GM18502 (cell line): ENCODE data around the gene TAC4.

Experiments
- ATAC-seq: cut with Tn5 transposase; IDR thresholded peaks from one replicate; pipeline ENCODE4 v1.9.1; 2021; ENCODE audit warnings: mild to moderate bottlenecking; ENCODE audit not compliant: unreplicated experiment, poor library complexity

TAC4 gene

DNA sequence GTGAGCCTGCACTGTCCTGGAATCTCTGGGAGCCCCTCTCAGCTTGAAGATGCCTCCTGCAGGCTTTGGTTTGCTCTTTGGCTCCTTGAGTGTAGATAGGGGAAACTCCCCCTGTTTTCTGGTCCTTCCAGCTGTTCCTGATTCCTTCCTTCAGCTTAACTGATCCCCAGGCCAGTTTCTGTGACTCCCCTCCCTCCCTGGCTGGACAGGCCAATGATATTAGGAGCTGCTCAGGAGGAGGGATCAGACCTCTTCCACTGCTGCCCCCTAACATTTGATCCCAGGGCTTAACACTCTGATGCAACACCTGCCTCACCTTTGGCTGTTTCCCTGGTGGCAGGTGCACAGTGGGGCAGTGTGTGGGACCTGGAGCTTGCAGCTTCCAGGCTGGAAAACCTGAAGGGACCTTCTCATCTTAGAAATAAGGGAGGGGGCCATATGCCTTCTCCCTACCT lies at the start of gene TAC4:
Gene TAC4, minus strand, starts transcription at position 51 of the 455 bp plus-strand sequence. CDS start 52 bp downstream, outside the sequence.
- ATAC-seq: no peak

GRCh38 chr17:49896860-49897259 lies 49.0 kb upstream of the TAC4 start:
- ATAC-seq: no peak

DNA sequence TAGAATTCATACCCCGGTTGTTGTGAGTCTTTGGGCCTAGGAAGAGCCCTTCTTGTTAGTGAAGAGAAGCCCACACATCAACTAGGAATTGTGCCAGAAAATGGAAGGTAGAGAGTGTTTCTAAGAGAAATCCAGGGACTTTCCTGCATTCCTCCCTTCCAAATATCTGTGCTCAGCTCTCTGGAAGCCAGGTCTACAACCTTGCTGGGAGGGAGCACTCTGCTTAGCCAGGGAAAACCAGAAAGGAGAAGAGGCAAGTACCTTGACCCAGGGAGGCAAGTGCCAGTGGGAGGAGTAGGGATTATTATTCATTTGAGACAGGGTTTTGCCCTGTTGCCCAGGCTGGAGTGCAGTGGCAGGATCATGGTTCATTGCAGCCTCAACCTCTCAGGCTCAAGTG lies 48.4 kb upstream of the TAC4 start:
- ATAC-seq: no peak

- no peak for ATAC-seq
Measured at GRCh38 chr17:49895812-49896211, 47.9 kb upstream of the TAC4 start.

DNA sequence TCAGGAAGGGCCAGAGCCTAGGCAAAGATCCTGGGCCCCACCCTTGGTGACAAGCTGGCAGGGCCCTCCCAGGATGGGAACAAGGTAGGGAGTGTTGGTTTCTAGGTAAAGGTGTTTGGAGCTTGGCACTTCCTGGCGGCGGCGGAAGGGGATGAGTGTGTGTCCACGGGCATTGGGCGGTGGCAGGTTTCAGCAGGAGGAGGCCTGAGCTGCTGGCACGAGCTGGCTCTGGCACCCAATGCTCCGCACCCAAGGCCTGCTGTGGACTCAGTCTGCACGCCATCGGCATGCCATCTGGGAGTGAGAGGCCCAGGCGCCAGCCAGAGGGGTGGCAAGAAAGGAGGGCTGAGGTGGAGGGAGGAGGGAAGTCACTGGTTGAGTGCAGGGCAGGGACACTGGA lies 46.9 kb upstream of the TAC4 start:
- no peak for ATAC-seq

DNA sequence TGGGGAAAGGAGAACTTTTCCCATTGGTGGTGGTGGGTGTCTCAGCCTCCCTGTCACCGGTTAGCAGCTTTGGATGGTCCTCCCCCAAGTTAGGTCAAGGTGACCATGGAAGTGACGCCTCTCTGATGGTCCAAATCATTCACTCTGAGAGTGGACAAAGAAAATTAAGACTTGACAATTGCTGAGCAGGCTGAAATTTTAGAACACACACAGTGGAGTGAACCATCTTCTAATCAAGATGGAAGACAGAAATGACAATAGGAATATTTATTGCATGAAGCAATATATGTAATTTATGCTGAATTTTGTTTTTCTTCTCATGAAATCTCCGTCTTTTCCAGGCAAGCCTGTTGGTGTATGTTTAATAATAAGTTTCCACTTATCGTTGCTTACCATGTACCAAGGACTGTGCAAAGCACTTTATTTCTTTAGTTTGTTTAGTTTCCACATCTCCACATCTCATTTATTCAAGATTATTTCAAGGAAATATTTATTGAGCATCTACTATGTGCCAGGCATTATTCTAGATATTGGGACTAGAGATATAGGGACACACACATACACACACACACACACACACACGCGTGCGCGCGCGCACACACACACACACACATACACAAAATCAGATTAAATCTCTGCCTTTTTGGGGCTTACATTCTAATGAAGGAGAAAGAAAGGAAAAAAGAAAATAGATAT lies 44.0 kb upstream of the TAC4 start:
- no peak for ATAC-seq

GRCh38 chr17:49891271-49891670 lies 43.4 kb upstream of the TAC4 start:
- no peak for ATAC-seq

- ATAC-seq: no peak
Measured at GRCh38 chr17:49890852-49891251, 43.0 kb upstream of the TAC4 start.

- ATAC-seq: no peak
Measured at GRCh38 chr17:49890077-49890821, 42.4 kb upstream of the TAC4 start.

DNA sequence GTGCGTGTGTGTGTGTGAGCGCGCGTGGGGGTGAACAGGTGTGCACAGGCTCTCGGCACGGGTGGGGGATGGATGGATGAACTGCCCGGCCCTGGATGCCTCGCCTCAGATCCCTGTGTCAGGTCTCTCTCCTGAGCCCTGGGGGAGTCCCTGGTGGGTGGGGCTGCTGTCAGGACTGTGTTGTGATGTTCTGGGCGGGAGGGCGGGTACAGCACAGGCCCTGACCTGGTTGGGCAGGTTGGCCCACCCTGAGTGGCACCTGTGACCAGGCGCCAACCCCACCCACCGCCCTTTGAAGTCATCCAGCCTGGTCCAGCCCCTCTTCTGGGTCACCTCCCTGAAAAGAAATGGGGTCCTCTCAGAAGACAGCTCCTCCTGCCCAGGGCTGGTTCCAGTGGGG lies 41.6 kb upstream of the TAC4 start:
- no peak for ATAC-seq

- no peak for ATAC-seq
Measured at GRCh38 chr17:49887744-49888360, 40.0 kb upstream of the TAC4 start.

GRCh38 chr17:49887086-49887743 lies 39.3 kb upstream of the TAC4 start:
- no peak for ATAC-seq

GRCh38 chr17:49886036-49886435 lies 38.2 kb upstream of the TAC4 start:
- ATAC-seq: no peak

DNA sequence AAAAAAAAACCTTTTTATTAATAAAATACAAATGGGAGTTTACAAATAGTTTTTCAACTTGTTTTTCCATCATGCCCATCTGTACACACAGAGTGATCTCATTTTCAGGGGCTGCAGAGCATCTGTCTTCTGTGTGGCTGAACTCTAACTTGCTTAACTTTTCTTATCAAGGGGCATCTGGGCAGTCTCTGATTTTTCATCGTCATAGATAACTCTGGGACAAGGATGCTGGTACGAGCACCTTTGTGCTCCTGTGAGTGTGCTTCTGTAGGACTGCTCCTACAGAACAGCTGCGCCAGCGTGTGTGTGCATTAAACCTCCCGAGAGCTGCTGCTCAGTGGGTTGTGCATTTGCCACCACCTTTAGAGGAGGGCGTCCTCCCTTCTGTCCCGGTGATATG lies 34.6 kb upstream of the TAC4 start:
- ATAC-seq: no peak

GRCh38 chr17:49881054-49881402 lies 33.2 kb upstream of the TAC4 start:
- ATAC-seq: no peak

GRCh38 chr17:49880291-49881053 lies 32.6 kb upstream of the TAC4 start:
- ATAC-seq: no peak

DNA sequence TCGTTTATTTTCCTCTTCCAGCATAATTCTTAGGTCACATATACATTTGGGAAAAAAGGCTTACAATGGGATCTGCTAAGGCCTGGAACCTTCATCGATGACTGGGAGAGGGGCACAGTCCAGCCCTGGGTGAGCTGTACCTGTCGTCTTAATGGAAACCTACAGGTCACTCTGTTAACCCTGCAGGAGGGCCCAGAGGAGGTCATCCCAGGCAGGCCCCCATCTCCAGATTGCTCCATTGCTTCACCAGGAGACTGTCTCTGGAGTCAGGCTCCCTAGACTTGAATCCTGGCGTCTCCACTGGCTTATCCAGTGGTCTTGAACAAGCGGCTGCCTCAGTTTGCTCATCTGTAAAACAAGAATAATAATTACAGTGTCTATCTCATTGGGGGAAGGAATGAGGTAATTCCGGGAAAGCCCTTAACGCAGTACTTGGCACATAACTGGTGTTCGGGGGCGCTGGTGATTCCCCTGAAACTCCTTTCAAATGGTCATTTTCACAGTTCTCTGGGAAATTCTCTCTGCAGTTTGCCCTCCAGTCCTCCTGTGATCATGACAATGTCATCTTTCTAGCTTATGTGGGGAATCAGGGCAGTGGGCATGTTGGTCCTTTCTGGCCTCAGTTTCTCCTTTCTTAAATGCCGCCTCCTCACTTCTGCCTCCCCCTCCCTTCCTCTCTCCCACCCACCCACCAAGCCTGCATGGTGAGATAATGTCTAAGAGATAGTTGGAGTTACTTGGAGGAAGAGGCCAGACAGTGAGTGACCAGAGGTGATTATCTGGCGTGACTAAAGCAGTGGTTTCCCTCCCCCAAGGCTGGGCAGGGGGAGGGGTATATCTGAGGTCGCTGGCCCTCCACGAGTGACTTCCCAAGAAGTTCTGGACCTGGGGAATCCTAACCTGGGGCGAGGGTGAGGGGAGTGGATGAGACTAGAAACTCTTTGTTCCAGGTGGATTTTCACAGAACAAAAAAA lies 31.3 kb upstream of the TAC4 start:
- no peak for ATAC-seq

- ATAC-seq: no peak
Measured at GRCh38 chr17:49875685-49876084, 27.8 kb upstream of the TAC4 start.

- ATAC-seq: no peak
Measured at GRCh38 chr17:49874911-49875310, 27.0 kb upstream of the TAC4 start.
